KMS-11 (cell line): Measurements from ENCODE around the gene ATXN7L1.
"Not testable (repeated sequence)": the region's sequence is repeated elsewhere in the genome, so short reads cannot be mapped to it uniquely, and the experiment has no call there.

Source experiments
- H2AFZ ChIP-seq: fragments of 200-600 bp; sonication (generic); 2 replicates; pipeline ENCODE4 v1.6.1; 2016; ENCODE audit warnings: antibody characterized with exemption, mixed run types, low read depth
- H3K27ac ChIP-seq: fragments of 200-600 bp; sonication (generic); 2 replicates; pipeline ENCODE4 v1.6.1; 2016; ENCODE audit warnings: mild to moderate bottlenecking, mixed run types
- H3K27me3 ChIP-seq: fragments of 200-600 bp; sonication (generic); 2 replicates; pipeline ENCODE4 v1.6.1; 2017; ENCODE audit warnings: mild to moderate bottlenecking, low read depth, mixed run types, moderate library complexity; ENCODE audit not compliant: insufficient read depth
- H3K36me3 ChIP-seq: fragments of 200-600 bp; sonication (generic); 2 replicates; pipeline ENCODE4 v1.6.1; 2017; ENCODE audit warnings: mild to moderate bottlenecking, mixed run types; ENCODE audit not compliant: insufficient read depth
- H3K4me1 ChIP-seq: fragments of 200-600 bp; sonication (generic); 2 replicates; pipeline ENCODE4 v1.6.1; 2016; ENCODE audit warnings: mild to moderate bottlenecking, low read depth, mixed run types; ENCODE audit not compliant: poor library complexity, severe bottlenecking
- H3K4me2 ChIP-seq: fragments of 200-600 bp; sonication (generic); 2 replicates; pipeline ENCODE4 v1.7.0; 2016; ENCODE audit warnings: mild to moderate bottlenecking, mixed run types
- H3K4me3 ChIP-seq: fragments of 200-600 bp; sonication (generic); IDR thresholded peaks from 2 replicates; pipeline ENCODE4 v1.6.1; 2017; ENCODE audit warnings: low read depth, low read length, mixed read lengths; ENCODE audit not compliant: insufficient read depth
- H3K79me2 ChIP-seq: fragments of 200-600 bp; sonication (generic); 2 replicates; pipeline ENCODE4 v1.6.1; 2016; ENCODE audit warnings: low read depth, mixed run types; ENCODE audit not compliant: insufficient read depth
- H3K9ac ChIP-seq: fragments of 200-600 bp; sonication (generic); 2 replicates; pipeline ENCODE4 v1.6.1; 2016; ENCODE audit warnings: mild to moderate bottlenecking, mixed run types
- H4K20me1 ChIP-seq: fragments of 200-600 bp; sonication (generic); 2 replicates; pipeline ENCODE4 v1.6.1; 2016; ENCODE audit warnings: mild to moderate bottlenecking, mixed run types; ENCODE audit not compliant: insufficient read depth
- CTCF ChIP-seq: fragments of 200-600 bp; sonication (generic); conservative IDR thresholded peaks from 2 replicates; pipeline ENCODE4 v1.6.1; 2017; ENCODE audit warnings: low read depth, mild to moderate bottlenecking, antibody characterized with exemption, low read length, moderate library complexity, mixed read lengths

The ATXN7L1 gene

GRCh38 chr7:105794741-105795729 is 81.4 kb downstream of the ATXN7L1 start:
- no peak overlapping the region for H2AFZ ChIP-seq
- H3K27ac ChIP-seq: no peak overlapping the region
- no peaks in the 10 kb centered on the region for H3K36me3 ChIP-seq
- no peaks in the 10 kb centered on the region for H3K79me2 ChIP-seq
- H3K4me2 ChIP-seq: no peak overlapping the region
- no peak overlapping the region for H3K4me3 ChIP-seq
- TF ChIP-seq CTCF: no peak
- H4K20me1 ChIP-seq: no peaks in the 10 kb centered on the region
- H3K9ac ChIP-seq: no peak overlapping the region
- H3K27me3 ChIP-seq: no peaks in the 10 kb centered on the region
- H3K4me1 ChIP-seq: no peaks in the 10 kb centered on the region

DNA sequence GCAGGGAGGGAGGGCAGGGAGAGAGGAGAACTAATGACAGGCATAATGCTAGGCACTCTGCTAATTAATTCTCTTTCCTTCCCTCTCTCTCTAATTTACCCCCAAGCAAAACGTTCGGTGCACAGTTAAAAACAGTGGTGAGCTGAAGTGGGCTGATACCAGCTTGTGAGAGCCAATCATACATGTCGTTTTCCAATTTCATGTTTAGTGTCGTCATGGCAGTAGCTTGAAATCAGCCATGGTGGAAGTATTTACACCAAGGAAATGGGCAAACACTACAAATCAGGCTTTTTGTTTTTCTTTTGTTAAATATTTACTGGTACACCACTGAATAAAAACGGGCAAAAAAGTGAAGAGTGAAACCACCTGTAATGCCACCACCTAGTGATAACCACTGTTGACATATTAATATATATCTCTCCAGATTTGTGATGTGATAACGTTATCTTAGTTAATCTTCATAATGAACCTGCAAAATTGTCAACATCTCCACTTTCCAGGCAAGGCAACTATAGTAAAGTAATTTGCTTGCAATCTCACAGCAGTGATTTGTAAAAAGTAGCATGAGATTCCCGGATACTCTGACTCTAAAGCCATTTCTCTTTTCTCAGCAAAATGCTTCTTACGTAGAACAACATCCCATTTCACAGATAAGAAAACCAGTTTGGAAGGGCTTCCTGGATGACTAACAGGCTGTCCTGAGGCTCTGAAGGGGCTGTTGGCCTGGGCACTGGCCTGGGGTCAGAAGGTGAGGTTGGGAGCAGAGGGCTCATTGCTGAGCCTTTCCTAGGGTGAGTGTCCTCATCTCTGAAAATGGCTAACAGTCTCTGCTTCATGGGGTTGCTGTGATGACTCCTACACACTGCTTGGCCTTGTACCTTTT is 83.7 kb downstream of the ATXN7L1 start:
- Histone ChIP-seq H3K9ac (no peak overlapping the region), H3K27ac (no peak overlapping the region), H3K36me3 (no peaks in the 10 kb centered on the region), H3K4me3 (no peak overlapping the region), H2AFZ (no peak overlapping the region), H3K27me3 (no peaks in the 10 kb centered on the region), H4K20me1 (no peaks in the 10 kb centered on the region), H3K4me1 (no peaks in the 10 kb centered on the region), H3K4me2 (no peak overlapping the region), H3K79me2 (no peaks in the 10 kb centered on the region)
- TF ChIP-seq CTCF: no peak

DNA sequence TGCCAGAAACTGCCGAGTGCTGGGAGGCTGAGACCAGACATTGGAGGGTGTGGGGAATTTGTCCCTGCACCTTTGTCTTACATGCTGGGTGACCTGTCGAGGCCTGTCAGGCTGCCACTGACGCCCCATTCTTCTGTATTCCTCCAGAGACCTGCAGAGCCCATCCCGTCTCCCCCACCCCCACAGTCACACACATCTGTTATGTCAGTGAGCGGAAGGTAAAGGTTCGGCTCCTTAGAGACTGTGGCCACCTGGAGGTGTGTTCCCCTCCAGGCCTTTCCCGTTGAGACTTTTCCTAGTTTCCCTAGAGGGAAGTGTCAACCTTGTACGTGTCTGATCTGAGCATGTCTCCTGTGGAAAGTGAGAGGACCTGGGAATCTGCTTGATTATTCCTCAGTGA is 84.5 kb downstream of the ATXN7L1 start:
- Histone ChIP-seq H2AFZ (no peak overlapping the region), H3K9ac (no peak overlapping the region), H3K36me3 (no peaks in the 10 kb centered on the region), H3K27ac (no peak overlapping the region), H3K4me3 (no peak overlapping the region), H4K20me1 (no peaks in the 10 kb centered on the region), H3K4me1 (no peaks in the 10 kb centered on the region), H3K4me2 (no peak overlapping the region), H3K79me2 (no peaks in the 10 kb centered on the region), H3K27me3 (no peaks in the 10 kb centered on the region)
- TF ChIP-seq CTCF: no peak

DNA sequence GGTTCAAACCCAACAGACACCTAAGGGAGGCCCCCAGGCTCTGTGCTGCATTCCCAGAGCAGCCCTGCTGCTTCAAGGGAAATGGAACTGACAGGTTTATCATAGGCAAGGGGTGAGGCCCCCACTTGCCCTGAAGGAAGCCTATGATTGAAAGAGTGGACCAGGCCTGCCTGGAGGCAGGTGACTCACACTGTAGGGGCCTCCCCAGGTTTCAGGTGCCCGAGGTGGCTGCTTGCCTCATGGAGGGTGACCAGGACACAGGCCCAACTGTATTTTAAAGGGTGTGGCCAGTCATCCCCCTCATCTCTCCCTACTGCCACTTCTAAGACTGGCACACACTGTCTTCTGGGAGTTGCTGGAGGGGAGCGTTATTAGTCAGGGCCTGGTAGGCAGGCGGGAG is 85.4 kb downstream of the ATXN7L1 start:
- H3K27me3 ChIP-seq: no peaks in the 10 kb centered on the region
- no peak overlapping the region for H3K9ac ChIP-seq
- H3K4me3 ChIP-seq: no peak overlapping the region
- no peaks in the 10 kb centered on the region for H3K79me2 ChIP-seq
- H3K4me1 ChIP-seq: no peaks in the 10 kb centered on the region
- H3K4me2 ChIP-seq: no peak overlapping the region
- no peak for TF ChIP-seq CTCF
- no peaks in the 10 kb centered on the region for H3K36me3 ChIP-seq
- H3K27ac ChIP-seq: no peak overlapping the region
- no peak overlapping the region for H2AFZ ChIP-seq
- no peaks in the 10 kb centered on the region for H4K20me1 ChIP-seq

DNA sequence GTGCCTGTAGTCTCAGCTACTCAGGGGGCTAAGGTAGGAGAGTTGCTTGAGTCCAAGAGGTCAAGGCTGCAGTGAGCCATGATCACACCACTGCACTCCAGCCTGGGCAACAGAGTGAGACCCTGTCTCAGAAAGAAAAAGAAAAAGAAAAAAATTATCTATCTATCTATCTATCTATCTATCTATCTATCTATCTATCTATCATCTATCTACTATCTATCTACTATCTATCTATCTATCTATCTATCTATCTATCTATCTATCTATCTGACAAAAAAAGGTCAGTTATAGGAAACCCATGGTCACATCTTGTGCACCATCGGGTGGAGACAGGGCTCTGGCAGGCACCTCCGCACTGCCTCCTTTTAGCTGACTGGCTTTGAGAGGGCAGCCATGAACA is 85.9 kb downstream of the ATXN7L1 start:
- H3K36me3 ChIP-seq, H4K20me1 ChIP-seq, H3K79me2 ChIP-seq, H3K27ac ChIP-seq, H3K4me3 ChIP-seq, H2AFZ ChIP-seq, H3K27me3 ChIP-seq, H3K4me2 ChIP-seq, H3K9ac ChIP-seq, H3K4me1 ChIP-seq: not testable (repeated sequence)
